SK-N-SH (cell line): ENCODE results near the gene POLN. TPM values are rescaled to one million over a fixed set of nuclear protein-coding genes. Genes with fewer than 3 reads are reported as not detected.

Experiments used
- CTCF ChIA-PET: fragments of 300-600, 350-600 bp; formaldehyde crosslinking; extraction: SDS; loops from one replicate; lab custom pipeline; 2021; lab: Yijun Ruan, JAX
- POLR2A ChIA-PET: fragments of 350-600 bp; sonication (Branson Sonifier 250); formaldehyde crosslinking; extraction: SDS; loops from one replicate; lab custom pipeline; 2020; ENCODE audit warnings: antibody characterized with exemption, inconsistent platforms; lab: Yijun Ruan, JAX
- DNase-seq: peaks from one replicate; pipeline ENCODE4 v3.0.0; 2012
- H2AFZ ChIP-seq: fragments of 200-600 bp; sonication (generic); 2 replicates; pipeline ENCODE4 v1.8.1; 2016; ENCODE audit warnings: antibody characterized with exemption, mild to moderate bottlenecking, low read depth
- H3F3A ChIP-seq: fragments of 200-600 bp; sonication (generic); replicated peaks from 2 replicates; pipeline ENCODE3; 2016; ENCODE audit warnings: antibody characterized with exemption, mild to moderate bottlenecking; ENCODE audit not compliant: insufficient read depth
- H3K27ac ChIP-seq, 2 experiments: fragments of 200-500 bp in 1 of 2; fragments of 200-600 bp in 1 of 2; sonication (Bioruptor generic) in 1 of 2; sonication (generic), shearing (Covaris generic) in 1 of 2; 2 replicates each; pipeline versions ENCODE4 v1.5.1 to v1.6.1; 2014 to 2016; ENCODE audit warnings: low read depth in 2 of 2, inconsistent platforms in 1 of 2, low read length in 1 of 2, mild to moderate bottlenecking in 1 of 2, mixed read lengths in 1 of 2
- H3K27me3 ChIP-seq: fragments of 200-600 bp; sonication (generic), shearing (Covaris generic); 2 replicates; pipeline ENCODE4 v1.6.1; 2016; ENCODE audit warnings: mixed run types; ENCODE audit not compliant: insufficient read depth
- H3K36me3 ChIP-seq, 2 experiments: fragments of 200-500 bp in 1 of 2; fragments of 200-600 bp in 1 of 2; sonication (Bioruptor generic) in 1 of 2; sonication (generic) in 1 of 2; replicated peaks in 1 of 2; 2 replicates each; pipeline versions ENCODE3 to v1.5.1; 2014 to 2016; ENCODE audit warnings: low read length in 1 of 2, mild to moderate bottlenecking in 1 of 2; ENCODE audit not compliant: insufficient read depth in 2 of 2, control insufficient read depth in 1 of 2
- H3K4me1 ChIP-seq, 2 experiments: fragments of 200-500 bp in 1 of 2; fragments of 200-600 bp in 1 of 2; sonication (Bioruptor generic) in 1 of 2; sonication (generic), shearing (Covaris generic) in 1 of 2; 2 replicates each; pipeline versions ENCODE4 v1.5.1 to v1.6.1; 2014 to 2016; ENCODE audit warnings: low read depth in 1 of 2, low read length in 1 of 2, mixed run types in 1 of 2; ENCODE audit not compliant: insufficient read depth in 2 of 2, control insufficient read depth in 1 of 2
- H3K4me2 ChIP-seq: fragments of 200-600 bp; sonication (generic), shearing (Covaris generic); 2 replicates; pipeline ENCODE4 v1.6.1; 2017; ENCODE audit warnings: mixed run types
- H3K4me3 ChIP-seq, 2 experiments: fragments of 200-500 bp in 1 of 2; fragments of 200-600 bp in 1 of 2; sonication (Bioruptor generic) in 1 of 2; sonication (generic), shearing (Covaris generic) in 1 of 2; 2 replicates each; pipeline versions ENCODE4 v1.5.1 to v1.8.1; 2014 to 2016; ENCODE audit warnings: low read depth in 2 of 2, inconsistent platforms in 1 of 2, low read length in 1 of 2, mild to moderate bottlenecking in 1 of 2, mixed read lengths in 1 of 2, moderate library complexity in 1 of 2
- H3K79me2 ChIP-seq: fragments of 200-600 bp; sonication (generic); 2 replicates; pipeline ENCODE4 v1.8.1; 2017; ENCODE audit warnings: mild to moderate bottlenecking; ENCODE audit not compliant: insufficient read depth
- H3K9ac ChIP-seq: fragments of 200-600 bp; sonication (generic); 2 replicates; pipeline ENCODE4 v1.6.1; 2017; ENCODE audit warnings: mixed run types
- H3K9me2 ChIP-seq: fragments of 200-600 bp; sonication (generic); 2 replicates; pipeline ENCODE4 v1.6.1; 2017; ENCODE audit warnings: mixed run types
- H3K9me3 ChIP-seq: fragments of 200-600 bp; sonication (generic); 2 replicates; pipeline ENCODE4 v1.6.1; 2017; ENCODE audit warnings: mixed run types, mild to moderate bottlenecking, moderate library complexity
- H4K20me1 ChIP-seq: fragments of 200-600 bp; sonication (generic); 2 replicates; pipeline ENCODE4 v1.6.1; 2017; ENCODE audit warnings: mild to moderate bottlenecking, mixed run types; ENCODE audit not compliant: insufficient read depth
- CHD2 ChIP-seq: fragments of 150-350 bp; IDR thresholded peaks from 2 replicates; pipeline ENCODE4 v1.6.1; 2018; ENCODE audit warnings: low read length; ENCODE audit not compliant: partially characterized antibody
- CTCF ChIP-seq: fragments of 200-600 bp; sonication (generic); IDR thresholded peaks from 2 replicates; pipeline ENCODE4 v1.6.1; 2017; ENCODE audit warnings: antibody characterized with exemption, mild to moderate bottlenecking, moderate library complexity
- FOSL2 ChIP-seq: IDR thresholded peaks from 2 replicates; pipeline ENCODE4 v1.4.0; 2012; ENCODE audit warnings: low read depth, mild to moderate bottlenecking, moderate library complexity, borderline replicate concordance
- FOXJ3 ChIP-seq: sonication (generic); formaldehyde crosslinking; IDR thresholded peaks from 2 replicates; pipeline ENCODE4 v1.5.1; 2020; ENCODE audit warnings: mild to moderate bottlenecking, missing genetic modification reagents
- GABPA ChIP-seq: IDR thresholded peaks from 2 replicates; pipeline ENCODE4 v1.4.0; 2012; ENCODE audit warnings: low read depth, mild to moderate bottlenecking
- MAX ChIP-seq: IDR thresholded peaks from 2 replicates; pipeline ENCODE4 v1.4.0; 2012; ENCODE audit warnings: low read depth
- MXI1 ChIP-seq: IDR thresholded peaks from 2 replicates; pipeline ENCODE4 v1.6.1; 2012; ENCODE audit warnings: mild to moderate bottlenecking, low read depth, low read length, improper control_type of control experiment
- NRF1 ChIP-seq: IDR thresholded peaks from 2 replicates; pipeline ENCODE4 v1.6.1; 2012; ENCODE audit warnings: low read depth, mild to moderate bottlenecking, low read length
- POLR2AphosphoS5 ChIP-seq: IDR thresholded peaks from 2 replicates; pipeline ENCODE4 v1.6.1; 2012; ENCODE audit warnings: low read depth, low read length
- RAD21 ChIP-seq: IDR thresholded peaks from 2 replicates; pipeline ENCODE4 v1.6.1; 2012; ENCODE audit warnings: mild to moderate bottlenecking, low read length
- RCOR1 ChIP-seq: fragments of 150-350 bp; IDR thresholded peaks from 2 replicates; pipeline ENCODE4 v1.6.1; 2017; ENCODE audit warnings: antibody characterized with exemption, low read length
- TAF1 ChIP-seq: IDR thresholded peaks from 2 replicates; pipeline ENCODE4 v1.6.1; 2012; ENCODE audit warnings: low read depth, mild to moderate bottlenecking, low read length, moderate library complexity, borderline replicate concordance
- TEAD4 ChIP-seq: IDR thresholded peaks from 2 replicates; pipeline ENCODE4 v1.4.0; 2012; ENCODE audit warnings: mild to moderate bottlenecking, borderline replicate concordance; ENCODE audit not compliant: insufficient read depth
- WGBS: methylation state at CpG from one replicate; pipeline ENCODE4 v1.1.6; 2017; ENCODE audit warnings: low lambda C conversion rate; 5-methylcytosine and 5-hydroxymethylcytosine counted together
- polyA plus RNA-seq, 3 experiments: library from polyadenylated mRNA; depleted of rRNA; stranded (reverse); fragments of >200 nt; gene quantifications; 2 replicates each; pipeline ENCODE4 v1.2.3, GENCODE V29; 2012
- TF ChIP-seq, protein P1 (sequence below): IDR thresholded peaks from 2 replicates; pipeline ENCODE4 v1.6.1; 2012; ENCODE audit warnings: mild to moderate bottlenecking, low read depth, low read length, moderate library complexity

Gene POLN
- polyA plus RNA-seq, 1 of the 3 experiments (the other 2 are of a cell fraction), result 0.67 TPM

DNA sequence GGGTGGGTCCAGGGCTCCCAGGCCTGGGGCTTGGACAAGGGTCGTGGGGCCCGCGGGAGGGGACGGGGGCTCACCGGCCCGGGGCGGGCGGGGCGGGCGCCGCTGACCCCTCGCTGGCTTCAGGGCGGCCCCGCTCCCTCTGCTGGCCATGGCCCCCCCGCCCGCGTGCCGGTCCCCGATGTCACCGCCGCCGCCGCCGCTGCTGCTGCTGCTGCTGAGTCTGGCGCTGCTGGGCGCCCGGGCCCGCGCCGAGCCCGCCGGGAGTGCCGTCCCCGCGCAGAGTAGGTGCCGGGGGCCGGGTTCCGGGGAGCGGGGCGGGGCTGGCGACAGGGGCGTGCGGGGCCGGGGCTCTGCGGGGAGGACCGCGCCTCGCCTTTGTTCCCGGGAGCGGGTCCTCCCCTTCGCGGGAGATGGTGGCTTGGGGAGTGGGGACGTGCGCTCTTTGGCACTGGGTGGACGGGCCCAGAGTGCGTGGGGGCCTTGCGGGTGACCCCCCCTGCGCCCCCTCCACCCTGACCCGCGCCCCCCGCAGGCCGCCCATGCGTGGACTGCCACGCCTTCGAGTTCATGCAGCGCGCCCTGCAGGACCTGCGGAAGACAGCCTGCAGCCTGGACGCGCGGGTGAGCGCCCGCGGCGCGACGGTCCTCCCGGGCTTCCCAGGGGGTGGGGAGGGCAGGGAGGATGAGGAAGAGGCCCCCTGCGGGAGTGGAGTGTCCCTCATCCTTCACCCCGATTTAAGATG is 199.5 kb downstream of the POLN start:
- Histone ChIP-seq H3K4me1 (peaks cover 0 to 7% of the 10 kb centered on the region in 2 experiments; a peak in 1 of 4 replicates), H3K9me3 (no peaks in the 10 kb centered on the region), H3K9me2 (no peaks in the 10 kb centered on the region), H3K27me3 (no peaks in the 10 kb centered on the region), H3K4me2 (peak overlapping the region; percentile 94), H4K20me1 (peaks cover 8% of the 10 kb centered on the region; the same call in 1 of the 2 replicates), H3K4me3 (peak overlapping the region; percentile 76 to 78), H3K36me3 (no peaks in the 10 kb centered on the region), H3K9ac (peak overlapping the region; percentile 52; the same call in 1 of the 2 replicates)
- WGBS, result 10% methylated on average over 13 of the region's 80 CpGs
- CTCF ChIA-PET, result no interaction called here
- TF ChIP-seq FOSL2 (no peak), MXI1 (no peak), RAD21 (no peak), CTCF (peak; percentile 11; the same call in 1 of the 2 replicates)
- TF ChIP-seq, all 33 proteins: peak for 1
- DNase-seq, result peak; percentile 81
- H3K79me2 ChIP-seq, result peaks cover 5% of the 10 kb centered on the region; the same call in 1 of the 2 replicates
- peak overlapping the region in 1 of 2 experiments; percentile 36; a peak in 1 of 4 replicates for H3K27ac ChIP-seq
- no peak overlapping the region for H2AFZ ChIP-seq
- H3F3A ChIP-seq, result peaks cover 12% of the 10 kb centered on the region
- POLR2A ChIA-PET, result no interaction called here

DNA sequence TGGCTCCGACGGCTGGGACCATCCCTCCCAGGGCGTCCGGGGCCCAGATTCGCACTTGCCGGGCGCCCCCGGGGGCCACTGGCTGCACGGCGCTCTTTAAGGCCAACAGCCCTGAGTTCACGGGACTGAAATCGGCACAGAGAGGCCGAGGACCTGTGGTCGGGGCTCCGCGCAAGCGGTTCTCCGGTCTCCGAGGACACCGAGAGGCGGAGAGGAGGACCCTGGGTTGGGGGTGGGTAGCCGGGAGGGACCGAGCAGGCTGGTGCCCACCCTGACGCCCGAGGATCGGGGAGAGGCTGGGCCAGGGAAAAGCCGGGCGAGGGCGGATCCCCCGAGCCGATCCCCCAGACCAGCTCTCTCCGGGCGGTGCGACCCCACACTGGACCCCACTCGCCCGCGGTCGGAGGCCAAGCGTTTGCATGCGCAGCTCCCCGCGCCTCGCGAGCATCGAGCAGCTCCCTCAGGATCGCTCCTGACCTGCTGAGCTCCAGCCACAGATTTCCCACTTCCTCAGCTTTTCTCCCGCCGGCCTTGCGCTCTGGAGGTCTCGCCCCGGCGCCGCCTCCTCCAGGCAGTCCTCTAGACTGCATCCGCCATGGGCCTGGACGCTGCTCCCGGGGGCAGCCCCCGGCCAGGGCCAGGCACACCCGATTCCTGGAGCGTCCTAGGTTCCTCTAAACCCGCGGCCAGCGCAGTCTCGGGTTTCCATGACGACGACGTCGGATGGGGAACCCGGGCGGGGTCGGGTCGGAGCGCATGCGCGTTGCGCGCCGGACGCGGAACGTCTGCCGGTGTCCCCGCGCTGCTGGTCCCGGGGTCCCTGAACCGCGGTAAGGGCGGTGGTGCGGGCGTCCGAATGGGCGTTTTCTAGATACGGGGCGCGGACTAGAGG is 200.4 kb downstream of the POLN start:
- H3K4me1 ChIP-seq, result peaks cover 0 to 7% of the 10 kb centered on the region in 2 experiments; a peak in 1 of 4 replicates
- peak; percentile 98 for DNase-seq
- H3K9ac ChIP-seq, result peak overlapping the region; percentile 52
- H3K36me3 ChIP-seq, result no peaks in the 10 kb centered on the region
- H3K79me2 ChIP-seq, result peaks cover 5% of the 10 kb centered on the region; the same call in 1 of the 2 replicates
- peaks cover 8% of the 10 kb centered on the region; the same call in 1 of the 2 replicates for H4K20me1 ChIP-seq
- 0% methylated on average over 12 of the region's 94 CpGs for WGBS
- ChIA-PET POLR2A (interaction anchor here (0.7 kb wide), 1 partner anchor 32 kb away, joined by 3 read pairs; no protein-coding TSS in a partner anchor), CTCF (interaction anchor here (0.6 to 1.5 kb wide), 2 partner anchors 32 to 57 kb away, joined by 3 to 7 read pairs; partner anchors contain the start of gene NELFA)
- H3F3A ChIP-seq, result peaks cover 12% of the 10 kb centered on the region
- H3K9me2 ChIP-seq, result no peaks in the 10 kb centered on the region
- TF ChIP-seq GABPA (peak; percentile 36; the same call in 1 of the 2 replicates), TAF1 (no peak), RCOR1 (0 out of 2 replicates have a peak, but pooled peaks have one; percentile 27), CHD2 (no peak), TEAD4 (no peak), POLR2AphosphoS5 (peak; percentile 49; the same call in 1 of the 2 replicates), MXI1 (peak; percentile 42; the same call in 1 of the 2 replicates), FOXJ3 (CRISPR knock-in tag) (no peak), NRF1 (peak; percentile 87), MAX (peak; percentile 25; the same call in 1 of the 2 replicates)
- TF ChIP-seq, protein P1, sequence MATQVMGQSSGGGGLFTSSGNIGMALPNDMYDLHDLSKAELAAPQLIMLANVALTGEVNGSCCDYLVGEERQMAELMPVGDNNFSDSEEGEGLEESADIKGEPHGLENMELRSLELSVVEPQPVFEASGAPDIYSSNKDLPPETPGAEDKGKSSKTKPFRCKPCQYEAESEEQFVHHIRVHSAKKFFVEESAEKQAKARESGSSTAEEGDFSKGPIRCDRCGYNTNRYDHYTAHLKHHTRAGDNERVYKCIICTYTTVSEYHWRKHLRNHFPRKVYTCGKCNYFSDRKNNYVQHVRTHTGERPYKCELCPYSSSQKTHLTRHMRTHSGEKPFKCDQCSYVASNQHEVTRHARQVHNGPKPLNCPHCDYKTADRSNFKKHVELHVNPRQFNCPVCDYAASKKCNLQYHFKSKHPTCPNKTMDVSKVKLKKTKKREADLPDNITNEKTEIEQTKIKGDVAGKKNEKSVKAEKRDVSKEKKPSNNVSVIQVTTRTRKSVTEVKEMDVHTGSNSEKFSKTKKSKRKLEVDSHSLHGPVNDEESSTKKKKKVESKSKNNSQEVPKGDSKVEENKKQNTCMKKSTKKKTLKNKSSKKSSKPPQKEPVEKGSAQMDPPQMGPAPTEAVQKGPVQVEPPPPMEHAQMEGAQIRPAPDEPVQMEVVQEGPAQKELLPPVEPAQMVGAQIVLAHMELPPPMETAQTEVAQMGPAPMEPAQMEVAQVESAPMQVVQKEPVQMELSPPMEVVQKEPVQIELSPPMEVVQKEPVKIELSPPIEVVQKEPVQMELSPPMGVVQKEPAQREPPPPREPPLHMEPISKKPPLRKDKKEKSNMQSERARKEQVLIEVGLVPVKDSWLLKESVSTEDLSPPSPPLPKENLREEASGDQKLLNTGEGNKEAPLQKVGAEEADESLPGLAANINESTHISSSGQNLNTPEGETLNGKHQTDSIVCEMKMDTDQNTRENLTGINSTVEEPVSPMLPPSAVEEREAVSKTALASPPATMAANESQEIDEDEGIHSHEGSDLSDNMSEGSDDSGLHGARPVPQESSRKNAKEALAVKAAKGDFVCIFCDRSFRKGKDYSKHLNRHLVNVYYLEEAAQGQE, result no peak
- H3K4me3 ChIP-seq, result peak overlapping the region; percentile 76 to 78
- H3K27me3 ChIP-seq, result no peaks in the 10 kb centered on the region
- peak overlapping the region in 1 of 2 experiments; percentile 36; a peak in 1 of 4 replicates for H3K27ac ChIP-seq
- no peaks in the 10 kb centered on the region for H3K9me3 ChIP-seq
- peak overlapping the region; percentile 93 for H2AFZ ChIP-seq
- H3K4me2 ChIP-seq, result peak overlapping the region; percentile 94
